Transverse colon (tissue), 4 donors: Measurements from ENCODE around the gene ARRB1. TPM values are rescaled to one million over a fixed set of nuclear protein-coding genes. Genes with fewer than 3 reads are reported as not detected.

Experiments
- DNase-seq: peaks from one replicate; pipeline ENCODE4 v3.0.0-alpha.2; 2019
- H3K27ac ChIP-seq, 4 donors: fragments of 200-600 bp; sonication (generic); 2 replicates each; pipeline ENCODE4 v1.5.1; 2016 to 2018; ENCODE audit warnings: inconsistent platforms in 4 of 4
- H3K27me3 ChIP-seq: fragments of 200-600 bp; sonication (generic); 2 replicates; pipeline ENCODE4 v1.5.1; 2017; ENCODE audit warnings: inconsistent platforms
- H3K36me3 ChIP-seq, 4 donors: fragments of 200-600 bp; sonication (generic); 2 replicates each; pipeline ENCODE4 v1.5.1; 2017 to 2019; ENCODE audit warnings: inconsistent platforms in 4 of 4
- H3K4me1 ChIP-seq, 4 donors: fragments of 200-600 bp; sonication (generic); 2 replicates each; pipeline ENCODE4 v1.5.1; 2017 to 2020; ENCODE audit warnings: inconsistent platforms in 4 of 4
- H3K4me3 ChIP-seq, 4 donors: fragments of 200-600 bp; sonication (generic); 1 replicate in 1 of 4; 2 replicates in 3 of 4; pipeline versions ENCODE4 v1.5.1 to v1.6.1; 2017 to 2019; ENCODE audit warnings: inconsistent platforms in 4 of 4
- H3K9me3 ChIP-seq, 2 donors: fragments of 200-600 bp; sonication (generic); 2 replicates each; pipeline ENCODE4 v1.5.1; 2017 to 2019; ENCODE audit warnings: inconsistent platforms in 2 of 2
- EP300 ChIP-seq: sonication (generic); formaldehyde crosslinking; IDR thresholded peaks from one replicate; pipeline ENCODE4 v1.6.1; 2017; ENCODE audit warnings: antibody characterized with exemption, low read depth
- POLR2A ChIP-seq: fragments of 450-650 bp; IDR thresholded peaks from one replicate; pipeline ENCODE4 v1.6.1; 2016; ENCODE audit warnings: antibody characterized with exemption, mild to moderate bottlenecking, moderate library complexity
- POLR2AphosphoS5 ChIP-seq, 3 donors: sonication (generic); formaldehyde crosslinking; IDR thresholded peaks; one replicate each; pipeline ENCODE4 v1.6.1; 2016; ENCODE audit warnings: antibody characterized with exemption in 3 of 3
- WGBS, 2 donors: methylation state at CpG; one replicate each; pipeline ENCODE4 v1.1.5; 2018; ENCODE audit warnings: low coverage in 1 of 2; 5-methylcytosine and 5-hydroxymethylcytosine counted together
- in situ Hi-C, 4 donors: fragments of 200-750 bp; cut with MboI; loops; one replicate each; pipeline versions ENCODE4 v1.15.0 to v1.15.1; 2017; ENCODE audit warnings: low sequenced_read_pairs in 3 of 4, low pct_ligation_motif_present in 1 of 4, low pct_unique_long_range_greater_than_20kb in 1 of 4
- intact Hi-C: fragments of 100-400 bp; cut with DNase I; formaldehyde crosslinking; loops from one replicate; pipeline ENCODE4 v1.15.1; 2023; ENCODE audit warnings: low total_unique reads
- total RNA-seq, 4 donors: library from RNA; depleted of rRNA; stranded (reverse); fragments of >200 nt; gene quantifications; one replicate each; pipeline ENCODE4 v1.1.0, GENCODE V29; 2016
- TF ChIP-seq, protein P1 (sequence below), 5 experiments: fragments of 200-600 bp in 3 of 5; fragments of 450-650 bp in 2 of 5; sonication (generic) in 3 of 5; IDR thresholded peaks; 1 replicate in 2 of 5; 2 replicates in 3 of 5; pipeline ENCODE4 v1.5.1; 2016 to 2017; ENCODE audit warnings: antibody characterized with exemption in 5 of 5, inconsistent platforms in 3 of 5, mild to moderate bottlenecking in 2 of 5, moderate library complexity in 1 of 5

Gene ARRB1
- total RNA-seq, 4 donors from 2014 or later = 55.7 to 88.2 (median 78.0) TPM

- in situ Hi-C loops = loop anchor here in 1 of 4 donors (10.0 kb wide), 1 partner anchor 112 kb away; no protein-coding TSS in a partner anchor
- no peak for TF ChIP-seq EP300
- TF ChIP-seq POLR2AphosphoS5 (IDR thresholded peaks at IDR 0.05) = no peak
- Histone ChIP-seq H3K27ac (no peak overlapping the region), H3K27me3 (no peaks in the 10 kb centered on the region), H3K9me3 (no peaks in the 10 kb centered on the region), H3K4me3 (no peak overlapping the region), H3K4me1 (no peaks in the 10 kb centered on the region), H3K36me3 (peaks cover 0 to 35% (median 7%) of the 10 kb centered on the region in 4 donors)
- WGBS, 2 donors = 81 to 92% methylated on average over 5 of the region's 5 CpGs
- intact Hi-C loops = no loop called here
- DNase-seq = peak; percentile 1
These were observed 79.1 kb downstream of the ARRB1 start for GRCh38 chr11:75272391-75272790.

GRCh38 chr11:75271730-75272129 is 79.7 kb downstream of the ARRB1 start:
- intact Hi-C loops = no loop called here
- H3K9me3 ChIP-seq = no peaks in the 10 kb centered on the region
- H3K4me3 ChIP-seq = no peak overlapping the region
- H3K36me3 ChIP-seq = peaks cover 0 to 30% (median 4%) of the 10 kb centered on the region in 4 donors
- TF ChIP-seq POLR2A (no peak), POLR2AphosphoS5 (IDR thresholded peaks at IDR 0.05) (no peak)
- TF ChIP-seq, protein P1, sequence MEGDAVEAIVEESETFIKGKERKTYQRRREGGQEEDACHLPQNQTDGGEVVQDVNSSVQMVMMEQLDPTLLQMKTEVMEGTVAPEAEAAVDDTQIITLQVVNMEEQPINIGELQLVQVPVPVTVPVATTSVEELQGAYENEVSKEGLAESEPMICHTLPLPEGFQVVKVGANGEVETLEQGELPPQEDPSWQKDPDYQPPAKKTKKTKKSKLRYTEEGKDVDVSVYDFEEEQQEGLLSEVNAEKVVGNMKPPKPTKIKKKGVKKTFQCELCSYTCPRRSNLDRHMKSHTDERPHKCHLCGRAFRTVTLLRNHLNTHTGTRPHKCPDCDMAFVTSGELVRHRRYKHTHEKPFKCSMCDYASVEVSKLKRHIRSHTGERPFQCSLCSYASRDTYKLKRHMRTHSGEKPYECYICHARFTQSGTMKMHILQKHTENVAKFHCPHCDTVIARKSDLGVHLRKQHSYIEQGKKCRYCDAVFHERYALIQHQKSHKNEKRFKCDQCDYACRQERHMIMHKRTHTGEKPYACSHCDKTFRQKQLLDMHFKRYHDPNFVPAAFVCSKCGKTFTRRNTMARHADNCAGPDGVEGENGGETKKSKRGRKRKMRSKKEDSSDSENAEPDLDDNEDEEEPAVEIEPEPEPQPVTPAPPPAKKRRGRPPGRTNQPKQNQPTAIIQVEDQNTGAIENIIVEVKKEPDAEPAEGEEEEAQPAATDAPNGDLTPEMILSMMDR (IDR thresholded peaks at IDR 0.05) = no peak
- WGBS, 2 donors = 80% methylated on average over 6 of the region's 6 CpGs; no CpG with 5 or more reads in 1 of the 2 donors
- no peaks in the 10 kb centered on the region for H3K4me1 ChIP-seq
- no peak overlapping the region for H3K27ac ChIP-seq
- in situ Hi-C loops = loop anchor here in 1 of 4 donors (10.0 kb wide), 1 partner anchor 113 kb away; no protein-coding TSS in a partner anchor
- DNase-seq = peak; percentile 1
- no peaks in the 10 kb centered on the region for H3K27me3 ChIP-seq

- Histone ChIP-seq H3K36me3 (peaks cover 0 to 24% (median 2%) of the 10 kb centered on the region in 4 donors), H3K4me1 (no peaks in the 10 kb centered on the region), H3K4me3 (no peak overlapping the region), H3K27me3 (no peaks in the 10 kb centered on the region), H3K27ac (no peak overlapping the region), H3K9me3 (no peaks in the 10 kb centered on the region)
- intact Hi-C loops = no loop called here
- WGBS, 2 donors = 69% methylated on average over 3 of the region's 3 CpGs; no CpG with 5 or more reads in 1 of the 2 donors
- in situ Hi-C loops = loop anchor here in 1 of 4 donors (10.0 kb wide), 1 partner anchor 114 kb away; no protein-coding TSS in a partner anchor
- DNase-seq = peak; percentile 6
- TF ChIP-seq EP300 (no peak), POLR2A (no peak), POLR2AphosphoS5 (IDR thresholded peaks at IDR 0.05) (no peak)
- TF ChIP-seq, protein P1 (IDR thresholded peaks at IDR 0.05) = no peak
These were observed 80.5 kb downstream of the ARRB1 start for GRCh38 chr11:75270896-75271418.

GRCh38 chr11:75269896-75270295 is 81.6 kb downstream of the ARRB1 start:
- DNase-seq = peak; percentile 2
- Histone ChIP-seq H3K9me3 (no peaks in the 10 kb centered on the region), H3K4me3 (no peak overlapping the region), H3K27ac (no peak overlapping the region), H3K4me1 (no peaks in the 10 kb centered on the region), H3K27me3 (no peaks in the 10 kb centered on the region), H3K36me3 (peaks cover 0 to 19% (median 0%) of the 10 kb centered on the region in 4 donors)
- in situ Hi-C loops (loop anchor here in 1 of 4 donors (10.0 kb wide), 1 partner anchor 115 kb away; no protein-coding TSS in a partner anchor), intact Hi-C loops (no loop called here)
- 89% methylated on average over 9 of the region's 9 CpGs; no CpG with 5 or more reads in 1 of the 2 donors for WGBS, 2 donors
- TF ChIP-seq POLR2AphosphoS5 (IDR thresholded peaks at IDR 0.05) (no peak), POLR2A (no peak), EP300 (no peak)
- TF ChIP-seq, protein P1 (IDR thresholded peaks at IDR 0.05) = no peak

GRCh38 chr11:75269367-75269660 is 82.1 kb downstream of the ARRB1 start:
- 87% methylated on average over 4 of the region's 4 CpGs; no CpG with 5 or more reads in 1 of the 2 donors for WGBS, 2 donors
- peaks cover 0 to 19% (median 0%) of the 10 kb centered on the region in 4 donors for H3K36me3 ChIP-seq
- no peaks in the 10 kb centered on the region for H3K9me3 ChIP-seq
- no peaks in the 10 kb centered on the region for H3K27me3 ChIP-seq
- no peaks in the 10 kb centered on the region for H3K4me1 ChIP-seq
- in situ Hi-C loops (no loop called here), intact Hi-C loops (no loop called here)
- no peak for TF ChIP-seq EP300
- TF ChIP-seq POLR2A = no peak
- DNase-seq = no peak
- no peak overlapping the region for H3K27ac ChIP-seq
- no peak overlapping the region for H3K4me3 ChIP-seq
